HepG2 (cell line): ENCODE data around the gene PRDM7. TPM values are rescaled to one million over a fixed set of nuclear protein-coding genes. Genes with fewer than 3 reads are reported as not detected.

Experiments used
- ATAC-seq: fragments of 200-7000 bp; cut with Tn5 transposase; 3 replicates; pipeline ENCODE4 v1.9.1; 2020; ENCODE audit warnings: mild to moderate bottlenecking, moderate library complexity
- BruUV-seq: library from RNA; stranded (reverse); fragments of 400-500 nt; replicated peaks from 2 replicates; lab custom pipeline; 2021; lab: Mats Ljungman, UMichigan
- CTCF ChIA-PET: fragments of 300-600 bp; formaldehyde crosslinking; extraction: SDS; loops from one replicate; lab custom pipeline; 2021; ENCODE audit warnings: low total read pairs, inconsistent platforms, low intra/inter-chr PET ratio; lab: Yijun Ruan, JAX
- POLR2A ChIA-PET: fragments of 350-600 bp; sonication (Branson Sonifier 250); formaldehyde crosslinking; loops from one replicate; lab custom pipeline; 2020; ENCODE audit warnings: antibody characterized with exemption, inconsistent platforms; lab: Yijun Ruan, JAX
- DNase-seq: peaks from one replicate; pipeline ENCODE4 v3.0.0-alpha.2; 2015; ENCODE audit warnings: low spot score
- FAIRE-seq: peaks from 3 replicates; lab custom pipeline; 2011; peaks lifted over from hg19 to GRCh38; lab: Jason Lieb, UNC
- H2AFZ ChIP-seq: one replicate; pipeline ENCODE4 v1.6.1; 2011; ENCODE audit warnings: low read length, inconsistent platforms
- H3K27ac ChIP-seq: fragments of 300-600 bp; 3 replicates; pipeline ENCODE4 v1.8.0; 2011; ENCODE audit warnings: mixed run types, mild to moderate bottlenecking, mixed read lengths, low read length, inconsistent platforms; ENCODE audit not compliant: insufficient read depth; ENCODE audit errors: extremely low read length
- H3K27me3 ChIP-seq, 2 experiments: fragments of 200-600 bp in 1 of 2; 2 replicates in 1 of 2; 3 replicates in 1 of 2; pipeline versions ENCODE4 v1.6.0 to v1.8.0; 2011; ENCODE audit warnings: low read length in 2 of 2, mild to moderate bottlenecking in 2 of 2, moderate library complexity in 2 of 2, inconsistent platforms in 1 of 2; ENCODE audit not compliant: insufficient read depth in 2 of 2, control insufficient read depth in 1 of 2
- H3K36me3 ChIP-seq, 2 experiments: fragments of 200-600 bp in 1 of 2; replicated peaks in 1 of 2; 2 replicates in 1 of 2; 3 replicates in 1 of 2; pipeline versions ENCODE4 v1.5.1 to v1.8.0; 2011; ENCODE audit warnings: low read length in 2 of 2, inconsistent platforms in 1 of 2; ENCODE audit not compliant: insufficient read depth in 2 of 2, control insufficient read depth in 1 of 2
- H3K4me1 ChIP-seq: 2 replicates; pipeline ENCODE4 v1.5.1; 2012; ENCODE audit warnings: low read length, inconsistent platforms; ENCODE audit not compliant: insufficient read depth
- H3K4me2 ChIP-seq: 2 replicates; pipeline ENCODE4 v1.6.0; 2011; ENCODE audit warnings: low read depth, low read length, inconsistent platforms
- H3K4me3 ChIP-seq, 3 experiments: fragments of 200-600 bp in 1 of 3; sonication (generic), shearing (Covaris generic) in 1 of 3; replicated peaks in 1 of 3; 2 replicates each; pipeline ENCODE4 v1.5.1; 2011 to 2016; ENCODE audit warnings: low read length in 3 of 3, inconsistent platforms in 2 of 3, low read depth in 2 of 3, mild to moderate bottlenecking in 2 of 3, control low read depth in 1 of 3, mixed read lengths in 1 of 3; ENCODE audit not compliant: insufficient read depth in 1 of 3
- H3K79me2 ChIP-seq: one replicate; pipeline ENCODE4 v1.6.1; 2011; ENCODE audit warnings: low read length, inconsistent platforms; ENCODE audit not compliant: insufficient read depth
- H3K9ac ChIP-seq: 2 replicates; pipeline ENCODE4 v1.6.0; 2011; ENCODE audit warnings: mild to moderate bottlenecking, low read depth, low read length, inconsistent platforms; ENCODE audit not compliant: insufficient read depth
- H3K9me3 ChIP-seq: 2 replicates; pipeline ENCODE4 v1.5.1; 2012; ENCODE audit warnings: mild to moderate bottlenecking, low read length
- H4K20me1 ChIP-seq: 2 replicates; pipeline ENCODE4 v1.6.0; 2011; ENCODE audit warnings: inconsistent platforms, mild to moderate bottlenecking, low read length, moderate library complexity; ENCODE audit not compliant: insufficient read depth
- BRCA1 ChIP-seq: sonication (generic); formaldehyde crosslinking; IDR thresholded peaks from 2 replicates; pipeline ENCODE4 v1.4.0; 2020; ENCODE audit warnings: missing genetic modification reagents
- CC2D1A ChIP-seq: sonication (generic); formaldehyde crosslinking; IDR thresholded peaks from 2 replicates; pipeline ENCODE4 v1.8.1; 2023; ENCODE audit warnings: mild to moderate bottlenecking, missing genetic modification reagents
- EED ChIP-seq: sonication (generic); formaldehyde crosslinking; IDR thresholded peaks from 2 replicates; pipeline ENCODE4 v1.5.0; 2020; ENCODE audit warnings: mild to moderate bottlenecking, missing genetic modification reagents
- GATAD2A ChIP-seq: IDR thresholded peaks from 2 replicates; pipeline ENCODE4 v1.6.1; 2016
- HDAC1 ChIP-seq: sonication (generic); formaldehyde crosslinking; IDR thresholded peaks from 2 replicates; pipeline ENCODE4 v1.5.1; 2020; ENCODE audit warnings: mild to moderate bottlenecking, missing genetic modification reagents
- HNF4A ChIP-seq: sonication (generic); formaldehyde crosslinking; IDR thresholded peaks from 2 replicates; pipeline ENCODE4 v1.4.0; 2020; ENCODE audit warnings: missing genetic modification reagents
- HOXA9 ChIP-seq: sonication (generic); formaldehyde crosslinking; IDR thresholded peaks from 2 replicates; pipeline ENCODE4 v1.8.1; 2022; ENCODE audit warnings: missing genetic modification reagents, mild to moderate bottlenecking, moderate library complexity, borderline replicate concordance
- IKZF1 ChIP-seq: fragments of 450-650 bp; IDR thresholded peaks from 2 replicates; pipeline ENCODE4 v1.7.1; 2016
- IKZF4 ChIP-seq: sonication (generic); formaldehyde crosslinking; IDR thresholded peaks from 2 replicates; pipeline ENCODE4 v1.5.1; 2020; ENCODE audit warnings: borderline replicate concordance, mild to moderate bottlenecking, low read depth, missing genetic modification reagents; ENCODE audit errors: not compliant biosample characterization
- LCORL ChIP-seq, 2 experiments: fragments of 450-650 bp in 1 of 2; sonication (generic) in 1 of 2; formaldehyde crosslinking in 1 of 2; IDR thresholded peaks; 2 replicates each; pipeline versions ENCODE4 v1.5.0 to v1.6.1; 2017 to 2020; ENCODE audit warnings: antibody characterized with exemption in 1 of 2, missing genetic modification reagents in 1 of 2
- MXD3 ChIP-seq: IDR thresholded peaks from 2 replicates; pipeline ENCODE4 v1.6.1; 2016; ENCODE audit warnings: mild to moderate bottlenecking, missing biosample characterization, missing genetic modification reagents
- NFKBIZ ChIP-seq: IDR thresholded peaks from 2 replicates; pipeline ENCODE4 v1.6.1; 2018; ENCODE audit warnings: missing genetic modification reagents, missing compliant biosample characterization
- NR1H2 ChIP-seq: sonication (generic); formaldehyde crosslinking; IDR thresholded peaks from 2 replicates; pipeline ENCODE4 v1.8.1; 2022; ENCODE audit warnings: low read depth, missing genetic modification reagents, borderline replicate concordance
- PREB ChIP-seq: sonication (generic); formaldehyde crosslinking; IDR thresholded peaks from 2 replicates; pipeline ENCODE4 v1.4.0; 2020; ENCODE audit warnings: missing genetic modification reagents
- REPIN1 ChIP-seq: sonication (generic); formaldehyde crosslinking; IDR thresholded peaks from 2 replicates; pipeline ENCODE4 v1.8.0; 2022; ENCODE audit warnings: missing genetic modification reagents, low read depth, mild to moderate bottlenecking, borderline replicate concordance
- SRSF1 ChIP-seq: fragments of 200-400 bp; formaldehyde crosslinking; optimal IDR thresholded peaks from 2 replicates; pipeline ENCODE3; 2017; ENCODE audit warnings: mild to moderate bottlenecking, low read depth, low read length, moderate library complexity
- THAP7 ChIP-seq: sonication (generic); formaldehyde crosslinking; IDR thresholded peaks from 2 replicates; pipeline ENCODE4 v1.8.1; 2023; ENCODE audit warnings: mild to moderate bottlenecking, missing genetic modification reagents
- TRIM24 ChIP-seq: sonication (generic); formaldehyde crosslinking; IDR thresholded peaks from 2 replicates; pipeline ENCODE4 v1.8.0; 2022; ENCODE audit warnings: mild to moderate bottlenecking, missing genetic modification reagents
- ZNF276 ChIP-seq: sonication (generic); formaldehyde crosslinking; IDR thresholded peaks from 2 replicates; pipeline ENCODE4 v1.4.0; 2020; ENCODE audit warnings: mild to moderate bottlenecking, low read depth, missing genetic modification reagents
- ZNF367 ChIP-seq: sonication (generic); formaldehyde crosslinking; IDR thresholded peaks from 2 replicates; pipeline ENCODE4 v1.4.0; 2020; ENCODE audit warnings: missing genetic modification reagents, borderline replicate concordance
- ZNF724P ChIP-seq: sonication (generic); formaldehyde crosslinking; IDR thresholded peaks from 2 replicates; pipeline ENCODE4 v1.8.0; 2022; ENCODE audit warnings: missing genetic modification reagents, borderline replicate concordance
- WGBS: methylation state at CpG from one replicate; pipeline ENCODE4 v1.1.6; 2017; ENCODE audit warnings: low lambda C conversion rate; 5-methylcytosine and 5-hydroxymethylcytosine counted together
- in situ Hi-C: cut with HindIII; loops from 2 replicates; pipeline ENCODE4 v1.10.0; 2017; ENCODE audit warnings: low pct_unique_long_range_greater_than_20kb; ENCODE audit not compliant: extremely low pct_ligation_motif_present
- intact Hi-C: fragments of 100-400 bp; cut with micrococcal nuclease; formaldehyde crosslinking; loops from one replicate; pipeline ENCODE4 v1.10.0; 2022; ENCODE audit not compliant: unreplicated experiment
- polyA plus RNA-seq, 8 experiments: library from polyadenylated mRNA; depleted of rRNA in 3 of 8; stranded (reverse) in 7 of 8; unstranded in 1 of 8; fragments of >200 nt; fragmentation: Illumina TruSeq in 4 of 8; extraction: Trizol in 4 of 8; gene quantifications; 2 replicates each; pipeline versions ENCODE4 v1.2.1 to v1.2.3, GENCODE V29; 2011 to 2016; ENCODE audit warnings: low read depth in 4 of 8, missing spikeins in 1 of 8, mixed read lengths in 1 of 8; ENCODE audit not compliant: insufficient read depth in 1 of 8
- total RNA-seq, 5 experiments: library from RNA; depleted of rRNA; stranded (reverse); fragments of >200 nt; fragmentation: Illumina TruSeq; extraction: Trizol; gene quantifications; 2 replicates each; pipeline ENCODE4 v1.2.3, GENCODE V29; 2016; ENCODE audit warnings: low read depth in 1 of 5
- TF ChIP-seq, protein P1 (sequence below): sonication (generic); formaldehyde crosslinking; IDR thresholded peaks from 2 replicates; pipeline ENCODE4 v1.9.0; 2021; ENCODE audit warnings: missing genetic modification reagents, borderline replicate concordance

The PRDM7 gene
- total and polyA plus RNA-seq, 2 of the 13 experiments (the other 11 are each of a cell fraction or from before 2014, with no cell fraction given) = not detected

DNA sequence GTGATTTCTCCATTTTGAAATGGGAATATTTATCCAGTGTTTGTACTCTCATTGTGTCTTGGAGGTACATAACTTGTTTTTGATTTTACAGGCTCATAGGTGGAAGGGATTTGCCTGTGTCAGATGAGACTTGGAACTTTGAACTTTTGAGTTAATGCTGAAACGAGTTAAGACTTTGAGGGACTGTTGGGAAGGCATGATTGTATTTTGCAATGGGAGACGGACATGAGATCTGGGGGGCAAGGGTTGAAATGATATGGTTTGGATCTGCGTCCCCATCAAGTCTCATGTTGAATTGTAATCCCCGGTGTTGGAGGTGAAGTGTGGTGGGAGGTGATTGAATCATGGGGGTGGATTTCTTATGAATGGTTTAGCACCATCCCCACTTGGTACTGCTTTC is 21.8 kb downstream of the PRDM7 start:
- 42% methylated on average over 4 of the region's 4 CpGs for WGBS
- no peak for DNase-seq
- Histone ChIP-seq H3K27me3 (no peaks in the 10 kb centered on the region), H4K20me1 (no peaks in the 10 kb centered on the region), H3K9me3 (peaks cover 32% of the 10 kb centered on the region), H3K27ac (no peak overlapping the region), H3K79me2 (no peaks in the 10 kb centered on the region), H2AFZ (no peak overlapping the region), H3K4me2 (no peak overlapping the region), H3K9ac (no peak overlapping the region), H3K36me3 (no peaks in the 10 kb centered on the region), H3K4me1 (peaks cover 37% of the 10 kb centered on the region), H3K4me3 (no peak overlapping the region)
- ChIA-PET CTCF (no interaction called here), POLR2A (no interaction called here)
- ATAC-seq = no peak
- no TSS peak for BruUV-seq
- intact Hi-C loops = no loop called here
- FAIRE-seq = no peak
- in situ Hi-C loops = no loop called here
- TF ChIP-seq MXD3 (CRISPR knock-in tag) = no peak
- no peak for TF ChIP-seq IKZF4 (CRISPR knock-in tag)
- TF ChIP-seq PREB (CRISPR knock-in tag) = no peak
- no peak for TF ChIP-seq IKZF1
- no peak for TF ChIP-seq ZNF276
- TF ChIP-seq HDAC1 (CRISPR knock-in tag) = no peak
- no peak for TF ChIP-seq NFKBIZ (CRISPR knock-in tag)
- no peak for TF ChIP-seq BRCA1 (CRISPR knock-in tag)
- no peak for TF ChIP-seq ZNF367 (CRISPR knock-in tag)
- 0 out of 2 replicates have a peak, but pooled peaks have one; percentile 10 for TF ChIP-seq GATAD2A (CRISPR knock-in tag)
- TF ChIP-seq REPIN1 (CRISPR knock-in tag) = no peak
- TF ChIP-seq CC2D1A (CRISPR knock-in tag) = no peak
- TF ChIP-seq TRIM24 (CRISPR knock-in tag) = 0 out of 2 replicates have a peak, but pooled peaks have one; percentile 25
- no peak for TF ChIP-seq NR1H2 (CRISPR knock-in tag)
- TF ChIP-seq, protein P1, sequence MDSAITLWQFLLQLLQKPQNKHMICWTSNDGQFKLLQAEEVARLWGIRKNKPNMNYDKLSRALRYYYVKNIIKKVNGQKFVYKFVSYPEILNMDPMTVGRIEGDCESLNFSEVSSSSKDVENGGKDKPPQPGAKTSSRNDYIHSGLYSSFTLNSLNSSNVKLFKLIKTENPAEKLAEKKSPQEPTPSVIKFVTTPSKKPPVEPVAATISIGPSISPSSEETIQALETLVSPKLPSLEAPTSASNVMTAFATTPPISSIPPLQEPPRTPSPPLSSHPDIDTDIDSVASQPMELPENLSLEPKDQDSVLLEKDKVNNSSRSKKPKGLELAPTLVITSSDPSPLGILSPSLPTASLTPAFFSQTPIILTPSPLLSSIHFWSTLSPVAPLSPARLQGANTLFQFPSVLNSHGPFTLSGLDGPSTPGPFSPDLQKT = no peak
- TF ChIP-seq HNF4A (CRISPR knock-in tag) = peak; percentile 40; the same call in 1 of the 2 replicates
- TF ChIP-seq EED (CRISPR knock-in tag) = no peak
- no peak for TF ChIP-seq HOXA9 (CRISPR knock-in tag)
- no peak for TF ChIP-seq LCORL (IDR thresholded peaks at IDR 0.05)
- TF ChIP-seq LCORL (CRISPR knock-in tag; IDR thresholded peaks at IDR 0.05) = no peak
- TF ChIP-seq SRSF1 = no peak
- no peak for TF ChIP-seq THAP7 (CRISPR knock-in tag)
- no peak for TF ChIP-seq ZNF724P (CRISPR knock-in tag)
